Activated CD4-positive, alpha-beta memory T cell treated with anti-CD3 and anti-CD28 coated beads, Interleukin-2, amount 10 ng/mL, durations not matched to agents 7 days and 5 days (primary cell): ENCODE data around the gene CEP170. TPM values are rescaled to one million over a fixed set of nuclear protein-coding genes. Genes with fewer than 3 reads are reported as not detected.
"Not testable (repeated sequence)": the region's sequence is repeated elsewhere in the genome, so short reads cannot be mapped to it uniquely, and the experiment has no call there.

Experiments
- CTCF ChIA-PET: fragments of 350-600 bp; sonication (Branson Sonifier 250); formaldehyde crosslinking; loops from one replicate; lab custom pipeline; 2021; ENCODE audit warnings: antibody characterized with exemption, inconsistent platforms; lab: Charles Lee
- POLR2A ChIA-PET: fragments of 350-600 bp; sonication (Branson Sonifier 250); formaldehyde crosslinking; loops from one replicate; lab custom pipeline; 2021; ENCODE audit warnings: antibody characterized with exemption; lab: Charles Lee
- DNase-seq: peaks from one replicate; pipeline ENCODE4 v3.0.0-alpha.2; 2020
- H3K27ac Mint-ChIP-seq: one replicate; pipeline ENCODE4 v1.8.0; 2021; ENCODE audit warnings: mild to moderate bottlenecking, mixed read lengths
- H3K27me3 Mint-ChIP-seq: one replicate; pipeline ENCODE4 v1.8.0; 2021; ENCODE audit warnings: mixed read lengths
- H3K36me3 Mint-ChIP-seq: one replicate; pipeline ENCODE4 v1.8.0; 2021; ENCODE audit warnings: low read depth, mixed read lengths
- H3K4me1 Mint-ChIP-seq: one replicate; pipeline ENCODE4 v1.8.0; 2021; ENCODE audit warnings: mixed read lengths
- H3K4me3 Mint-ChIP-seq: one replicate; pipeline ENCODE4 v1.8.0; 2021; ENCODE audit warnings: mild to moderate bottlenecking, mixed read lengths
- H3K9me3 Mint-ChIP-seq: one replicate; pipeline ENCODE4 v1.8.0; 2021; ENCODE audit warnings: mixed read lengths
- total RNA-seq, 2 experiments: library from RNA; stranded (reverse); gene quantifications; one replicate each; pipeline ENCODE4 v1.2.3, GENCODE V29; 2021

The CEP170 gene
- total RNA-seq, 2 experiments from 2014 or later = 22.5 to 24.4 TPM

DNA sequence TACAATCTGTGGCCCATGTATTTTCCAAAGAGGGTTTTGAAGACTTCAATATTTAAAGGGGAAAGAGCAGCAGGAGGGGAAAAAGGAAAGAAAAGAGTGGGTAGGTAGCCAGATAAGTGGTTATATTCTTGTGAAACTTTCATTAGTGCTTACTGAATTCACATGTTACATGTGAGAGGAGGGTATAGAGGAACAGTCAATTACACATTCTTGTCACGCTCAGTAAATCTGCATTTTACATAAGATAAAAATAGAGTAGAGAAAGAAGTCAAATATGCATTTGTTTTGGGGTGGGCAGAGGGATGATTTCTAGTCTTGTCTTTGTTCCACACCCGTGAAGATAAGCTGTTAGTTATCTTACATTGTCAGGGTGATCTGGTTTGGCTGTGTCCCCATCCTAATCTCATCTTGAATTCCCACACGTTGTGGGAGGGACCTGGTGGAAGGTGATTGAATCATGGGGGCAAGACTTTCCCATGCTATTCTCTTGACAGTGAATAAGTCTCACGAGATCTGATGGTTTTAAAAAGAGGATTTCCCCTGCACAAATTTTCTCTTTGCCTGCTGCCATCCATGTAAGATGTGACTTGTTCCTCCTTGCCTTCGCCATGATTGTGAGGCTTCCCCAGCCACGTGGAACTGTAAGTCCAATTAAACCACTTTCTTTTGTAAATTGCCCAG, 149.3 kb downstream of the CEP170 start:
- H3K4me3 Mint-ChIP-seq, H3K9me3 Mint-ChIP-seq, POLR2A ChIA-PET, H3K27me3 Mint-ChIP-seq, DNase-seq, H3K27ac Mint-ChIP-seq, H3K4me1 Mint-ChIP-seq, CTCF ChIA-PET, H3K36me3 Mint-ChIP-seq: not testable (repeated sequence)

DNA sequence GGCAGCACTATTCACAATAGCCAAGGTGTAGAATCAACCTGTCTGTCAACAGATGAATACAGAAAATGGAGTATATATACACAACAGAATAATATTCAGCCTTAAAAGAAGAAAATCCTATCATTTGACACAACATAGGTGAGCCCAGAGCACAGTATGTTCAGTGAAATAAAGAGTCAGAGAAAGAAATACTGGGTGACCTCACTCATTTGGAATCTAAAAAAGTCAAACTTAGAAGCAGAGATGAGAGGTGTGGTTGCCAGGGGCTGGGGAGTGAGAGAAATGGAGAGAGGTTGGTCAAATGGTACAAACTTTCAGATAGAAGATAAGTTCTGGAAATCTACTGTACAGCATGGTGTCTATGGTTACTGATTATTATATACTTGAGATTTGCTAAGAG, 150.0 kb downstream of the CEP170 start:
- H3K4me1 Mint-ChIP-seq, H3K36me3 Mint-ChIP-seq: not testable (repeated sequence)

DNA sequence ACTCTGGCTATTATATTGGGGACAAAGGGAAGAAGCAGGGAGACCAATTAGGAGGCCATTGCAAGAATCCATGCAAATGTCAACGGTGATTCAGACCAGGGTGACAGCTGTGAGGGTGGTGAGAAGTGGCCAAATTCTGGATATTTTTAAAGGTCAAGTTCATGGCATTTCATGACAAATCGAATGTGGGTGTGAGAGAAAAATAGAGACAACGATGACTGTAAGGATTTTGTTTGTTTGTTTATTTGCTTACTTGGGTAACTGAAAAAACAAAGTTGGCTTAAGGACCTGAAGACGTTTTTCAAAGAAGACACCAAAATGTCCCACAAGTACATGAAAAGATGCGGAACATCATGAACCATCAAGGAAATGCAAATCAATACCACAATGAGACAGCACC, 150.6 kb downstream of the CEP170 start:
- POLR2A ChIA-PET, H3K9me3 Mint-ChIP-seq, H3K4me1 Mint-ChIP-seq, CTCF ChIA-PET, H3K4me3 Mint-ChIP-seq, H3K27me3 Mint-ChIP-seq, H3K27ac Mint-ChIP-seq, DNase-seq, H3K36me3 Mint-ChIP-seq: not testable (repeated sequence)

More for the DNA sequence above, 150.0 kb downstream of the CEP170 start:
- H3K9me3 Mint-ChIP-seq, H3K27ac Mint-ChIP-seq, H3K4me3 Mint-ChIP-seq, CTCF ChIA-PET, POLR2A ChIA-PET, DNase-seq, H3K27me3 Mint-ChIP-seq: not testable (repeated sequence)

DNA sequence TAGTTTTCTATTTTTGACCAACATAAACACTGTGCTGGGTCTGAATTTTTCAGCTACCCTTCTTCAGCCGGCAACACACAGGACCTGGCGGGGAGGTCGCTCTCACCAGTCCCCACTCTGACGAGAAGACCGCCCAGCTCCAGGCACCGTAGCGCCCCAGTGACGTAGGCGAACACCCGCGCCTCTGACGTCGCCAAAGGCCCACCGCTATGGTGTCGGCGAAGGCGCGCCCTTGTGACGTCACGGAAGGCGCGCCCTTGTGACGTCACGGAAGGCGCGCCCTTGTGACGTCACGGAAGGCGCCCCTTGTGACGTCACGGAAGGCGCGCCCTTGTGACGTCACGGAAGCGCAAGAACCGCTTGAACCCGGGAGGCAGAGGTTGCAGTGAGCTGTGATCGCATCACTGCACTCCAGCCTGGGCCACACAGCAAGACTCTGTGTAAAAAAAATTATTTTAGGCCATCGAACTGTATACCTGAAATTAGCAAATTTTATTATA, 153.5 kb downstream of the CEP170 start:
- POLR2A ChIA-PET = interaction anchor here (0.6 to 1.4 kb wide), 3 partner anchors 154 to 722 kb away, joined by 3 to 16 read pairs (median 3); partner anchors contain the start of genes CEP170 and SDCCAG8
- H3K9me3 Mint-ChIP-seq, H3K4me1 Mint-ChIP-seq, H3K27me3 Mint-ChIP-seq, H3K36me3 Mint-ChIP-seq, CTCF ChIA-PET: not testable (repeated sequence)
- peak; percentile 85 for DNase-seq
- peak overlapping the region; percentile 85 for H3K4me3 Mint-ChIP-seq
- H3K27ac Mint-ChIP-seq = peak overlapping the region; percentile 88

DNA sequence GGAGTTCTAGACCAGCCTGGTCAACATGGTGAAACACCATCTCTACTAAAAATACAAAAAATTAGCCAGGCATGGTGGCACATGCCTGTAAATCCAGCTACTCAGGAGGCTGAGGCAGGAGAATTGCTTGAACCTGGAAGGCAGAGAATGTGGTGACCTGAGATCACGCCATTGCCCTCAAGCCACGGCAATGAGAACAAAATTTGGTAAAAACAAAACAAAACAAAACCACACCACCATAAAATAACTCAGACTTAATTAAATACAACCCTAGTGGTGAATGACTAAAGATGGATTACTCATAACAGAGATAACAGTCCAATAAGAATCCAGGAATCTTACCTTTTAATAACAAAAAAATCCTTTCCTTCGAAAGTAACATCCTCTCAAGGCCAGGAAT, 167.7 kb downstream of the CEP170 start:
- H3K9me3 Mint-ChIP-seq, H3K27me3 Mint-ChIP-seq, H3K4me1 Mint-ChIP-seq, DNase-seq, POLR2A ChIA-PET, CTCF ChIA-PET, H3K27ac Mint-ChIP-seq, H3K4me3 Mint-ChIP-seq, H3K36me3 Mint-ChIP-seq: not testable (repeated sequence)

Other genes starting within 250 kb of the CEP170 start
- 10 to 100 TPM; 18.8 to 20.3 TPM for gene SDCCAG8, start 760 bp upstream of the CEP170 start, total RNA-seq